SHP77 (cell line): ENCODE measurements around the gene ATP9B.
"Not testable (repeated sequence)": the region's sequence is repeated elsewhere in the genome, so short reads cannot be mapped to it uniquely, and the experiment has no call there.

Source experiments
- DNase-seq, 2 experiments: peaks; one replicate each; lab custom pipeline; 2025; lab: John Stamatoyannopoulos, UW

The ATP9B gene

DNA sequence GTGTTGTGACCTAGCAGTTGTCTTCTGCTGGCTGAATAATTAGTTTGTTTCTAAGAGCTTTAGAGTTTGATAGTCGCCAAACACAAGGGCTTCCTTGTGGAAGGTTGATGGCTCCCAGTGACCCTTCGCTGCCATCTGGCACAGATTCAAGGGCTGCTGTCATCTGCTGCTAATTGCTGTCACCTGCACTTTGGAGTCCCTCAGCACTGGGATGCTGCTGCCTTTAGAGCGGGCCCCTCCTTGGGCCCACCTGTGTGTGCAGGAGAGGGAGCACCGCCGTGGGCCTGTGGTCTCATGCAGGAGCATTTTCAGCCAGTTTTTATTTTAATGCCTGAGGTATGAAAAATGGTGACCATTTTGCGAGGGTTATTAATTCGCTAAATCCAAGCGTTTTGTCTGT lies 172.6 kb downstream of the ATP9B start:
- DNase-seq, result peak; percentile 53 to 60

DNA sequence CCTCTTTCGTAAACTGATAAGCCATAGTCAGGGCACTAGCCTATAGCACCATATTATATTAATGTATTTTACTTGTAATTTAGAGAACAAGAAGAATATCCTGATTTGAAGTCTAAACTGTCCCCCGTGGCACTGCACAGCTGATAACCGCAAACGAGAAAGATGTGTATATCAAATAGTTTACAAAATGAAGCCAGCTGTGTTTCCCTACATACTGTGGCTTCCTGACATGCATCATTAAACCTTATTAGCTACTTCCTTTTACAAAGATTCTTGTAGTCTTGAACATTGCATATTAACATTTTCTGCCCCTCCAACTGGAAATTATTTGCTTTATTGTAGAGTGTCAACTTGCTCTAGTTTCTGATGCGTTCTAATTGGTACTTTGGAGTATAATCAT lies 173.1 kb downstream of the ATP9B start:
- no peak for DNase-seq

DNA sequence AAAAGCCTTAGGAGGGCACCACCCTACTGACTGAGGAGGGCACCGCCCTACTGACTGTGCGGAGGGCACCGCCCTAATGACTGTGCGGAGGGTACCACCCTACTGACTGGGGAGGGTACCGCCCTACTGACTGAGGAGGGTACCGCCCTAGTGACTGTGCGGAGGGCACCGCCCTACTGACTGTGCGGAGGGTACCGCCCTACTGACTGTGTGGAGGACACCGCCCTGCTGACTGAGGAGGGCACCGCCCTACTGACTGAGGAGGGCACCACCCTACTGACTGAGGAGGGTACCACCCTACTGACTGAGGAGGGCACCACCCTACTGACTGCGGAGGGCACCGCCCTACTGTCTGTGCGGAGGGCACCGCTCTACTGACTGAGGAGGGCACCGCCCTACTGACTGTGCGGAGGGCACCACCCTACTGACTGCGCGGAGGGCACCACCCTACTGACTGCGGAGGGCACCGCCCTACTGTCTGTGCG lies 176.4 kb downstream of the ATP9B start:
- no peak for DNase-seq

- peak; percentile 75 to 83 for DNase-seq
Measured at GRCh38 chr18:79246309-79247108, 177.3 kb downstream of the ATP9B start.

DNA sequence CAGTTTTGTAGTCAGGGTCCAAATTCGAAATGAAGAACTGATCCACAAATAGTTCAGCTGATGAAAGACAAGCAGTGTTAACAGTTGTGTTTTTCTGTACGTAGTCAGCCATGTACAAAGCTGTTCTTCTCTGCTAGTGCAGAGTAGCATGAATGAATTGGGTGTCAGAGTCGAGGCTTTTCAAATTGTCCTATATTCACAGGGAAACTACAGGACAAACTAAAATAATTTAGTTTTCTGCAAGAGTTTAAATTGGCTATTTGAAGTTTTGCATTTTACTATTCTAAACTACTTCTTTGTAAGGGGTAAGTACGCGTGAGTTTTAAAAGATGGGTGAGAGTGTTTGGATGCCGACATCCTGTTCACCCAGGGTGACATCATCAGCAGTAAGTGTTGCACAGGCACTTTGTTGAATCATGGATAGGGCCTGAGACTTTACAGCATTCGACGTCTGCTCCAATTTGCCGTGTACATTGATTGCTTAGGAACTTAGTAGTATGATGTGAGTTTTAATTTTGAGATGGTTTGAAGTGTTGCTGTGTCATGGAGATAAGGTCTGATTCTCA lies 179.4 kb downstream of the ATP9B start:
- peak in 1 of 2 experiments; percentile 5 for DNase-seq

- DNase-seq, result no peak
Measured at GRCh38 chr18:79250301-79250981, 181.2 kb downstream of the ATP9B start.

DNA sequence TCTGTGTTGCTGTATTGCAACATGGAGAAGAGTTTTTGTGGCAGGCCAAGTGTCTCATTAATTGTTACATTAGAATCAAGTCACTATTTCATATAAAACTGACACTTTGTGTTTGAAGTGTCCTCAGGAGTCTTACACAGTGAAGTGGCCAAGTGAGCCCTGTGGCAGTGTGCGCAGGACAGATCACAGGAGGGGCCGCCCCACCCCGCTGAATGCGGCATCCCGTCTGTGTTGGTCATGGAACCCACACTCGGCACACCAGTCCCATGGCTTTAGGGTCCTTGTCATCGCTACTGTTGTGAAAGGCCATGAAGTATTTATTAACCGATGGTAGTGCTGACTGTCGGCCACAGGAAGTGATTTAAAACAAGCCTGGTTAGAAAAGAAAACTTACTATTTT lies 181.8 kb downstream of the ATP9B start:
- no peak for DNase-seq

GRCh38 chr18:79252904-79253633 lies 183.9 kb downstream of the ATP9B start:
- peak in 1 of 2 experiments; percentile 51 for DNase-seq

DNA sequence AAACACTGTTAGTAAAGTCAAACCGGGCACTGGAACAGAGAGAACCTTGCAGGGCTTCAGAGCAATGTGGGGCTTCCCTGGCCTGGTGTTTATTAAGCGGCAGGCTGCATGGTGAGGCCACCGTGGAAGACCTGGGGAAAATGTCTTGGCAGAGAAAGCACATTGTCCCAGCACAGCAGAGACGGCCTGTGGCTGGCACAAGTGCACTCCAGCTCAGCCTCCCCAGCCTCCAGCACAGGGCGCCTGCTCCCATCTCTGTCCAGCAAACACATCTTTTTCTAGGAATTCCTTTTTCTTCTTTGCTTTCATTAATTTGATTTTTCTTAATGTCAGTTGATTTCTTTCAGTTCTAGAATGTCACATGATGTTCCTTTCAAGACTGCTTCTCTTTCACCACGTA lies 188.3 kb downstream of the ATP9B start:
- no peak for DNase-seq

DNA sequence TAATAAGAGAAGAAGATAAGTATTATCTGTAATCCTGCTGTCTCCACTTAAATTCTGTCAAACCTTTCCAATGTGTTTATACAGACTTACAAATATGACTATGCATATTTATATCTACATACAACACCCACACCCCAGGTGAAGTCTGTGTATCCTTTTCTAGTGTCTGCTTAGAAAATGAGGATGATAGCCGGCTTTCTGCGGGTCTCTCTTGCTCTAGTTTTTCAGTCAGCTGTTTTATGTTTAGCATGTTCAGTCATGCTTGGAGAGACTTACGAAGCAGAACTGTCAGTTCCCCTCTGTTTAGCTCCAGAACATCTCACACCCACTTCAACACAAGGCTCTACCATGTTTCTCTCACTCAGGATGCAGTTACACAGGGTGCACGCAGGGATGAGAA lies 189.3 kb downstream of the ATP9B start:
- DNase-seq, result no peak

- no peak for DNase-seq
Measured at GRCh38 chr18:79259218-79259617, 190.0 kb downstream of the ATP9B start.

GRCh38 chr18:79260023-79260422 lies 190.8 kb downstream of the ATP9B start:
- DNase-seq, result no peak

DNA sequence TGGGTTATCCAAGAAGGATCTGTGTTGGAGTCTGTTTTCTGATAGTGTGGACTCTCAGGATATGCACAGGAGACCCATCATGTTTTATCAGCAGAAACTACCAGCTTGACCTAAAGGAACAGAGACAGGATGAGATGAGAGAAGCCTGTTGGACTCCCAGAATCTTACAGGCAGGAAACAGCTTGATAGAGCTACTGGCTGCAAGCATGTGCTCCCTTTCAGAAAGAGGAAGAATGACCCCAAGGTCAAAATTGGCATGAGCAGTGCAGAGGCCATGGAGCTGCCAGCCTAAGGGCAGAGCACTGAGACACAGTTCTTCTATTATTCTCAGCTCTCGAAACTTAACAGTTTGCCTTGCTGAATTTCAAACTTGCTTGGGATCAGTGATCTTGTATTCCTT lies 191.3 kb downstream of the ATP9B start:
- DNase-seq, result no peak

DNA sequence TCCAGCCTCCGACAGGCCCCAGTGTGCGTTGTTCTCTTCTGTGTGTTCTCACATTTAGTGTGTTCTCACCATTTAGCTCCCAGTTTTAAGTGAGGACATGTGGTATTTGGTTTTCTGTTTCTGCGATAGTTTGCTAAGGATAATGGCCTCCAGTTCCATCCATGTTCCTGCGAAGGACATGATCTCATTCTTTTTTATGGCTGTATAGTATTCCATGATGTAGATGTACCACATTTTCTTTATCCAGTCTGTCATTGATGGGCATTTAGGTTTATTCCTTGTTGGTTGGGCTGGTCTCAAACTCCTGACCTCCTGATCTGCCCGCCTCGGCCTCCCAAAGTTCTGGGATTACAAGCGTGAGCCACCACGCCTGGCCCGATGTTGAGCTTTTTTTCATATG lies 195.9 kb downstream of the ATP9B start:
- DNase-seq, result not testable (repeated sequence)

DNA sequence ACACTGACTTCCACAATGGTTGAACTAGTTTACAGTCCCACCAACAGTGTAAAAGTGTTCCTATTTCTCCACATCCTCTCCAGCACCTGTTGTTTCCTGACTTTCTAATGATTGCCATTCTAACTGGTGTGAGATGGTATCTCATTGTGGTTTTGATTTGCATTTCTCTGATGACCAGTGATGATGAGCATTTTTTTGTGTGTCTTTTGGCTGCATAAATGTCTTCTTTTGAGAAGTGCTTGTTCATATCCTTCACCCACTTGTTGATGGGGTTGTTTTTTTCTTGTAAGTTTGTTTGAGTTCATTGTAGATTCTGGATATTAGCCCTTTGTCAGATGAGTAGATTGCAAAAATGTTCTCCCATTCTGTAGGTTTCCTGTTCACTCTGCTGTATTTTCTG lies 202.6 kb downstream of the ATP9B start:
- not testable (repeated sequence) for DNase-seq

DNA sequence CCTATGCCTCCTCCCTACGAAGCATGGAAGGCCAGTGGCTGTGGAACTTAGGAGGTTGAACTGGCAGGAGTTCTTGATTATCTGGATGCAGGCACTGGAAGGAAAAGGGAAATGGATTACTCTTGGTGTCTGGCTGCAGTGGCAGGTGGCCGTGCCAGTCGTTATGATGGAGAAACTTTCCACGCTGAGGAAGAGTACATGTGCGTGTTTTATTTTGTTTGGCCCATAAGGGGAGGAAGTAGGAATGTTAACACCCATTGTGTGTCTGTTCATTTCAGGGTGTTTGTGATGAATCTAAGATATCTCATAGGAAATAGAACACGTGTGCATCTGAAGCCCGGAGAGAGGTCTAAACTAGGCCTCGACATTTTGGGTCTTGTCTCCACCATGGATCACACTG lies 203.7 kb downstream of the ATP9B start:
- DNase-seq, result no peak

DNA sequence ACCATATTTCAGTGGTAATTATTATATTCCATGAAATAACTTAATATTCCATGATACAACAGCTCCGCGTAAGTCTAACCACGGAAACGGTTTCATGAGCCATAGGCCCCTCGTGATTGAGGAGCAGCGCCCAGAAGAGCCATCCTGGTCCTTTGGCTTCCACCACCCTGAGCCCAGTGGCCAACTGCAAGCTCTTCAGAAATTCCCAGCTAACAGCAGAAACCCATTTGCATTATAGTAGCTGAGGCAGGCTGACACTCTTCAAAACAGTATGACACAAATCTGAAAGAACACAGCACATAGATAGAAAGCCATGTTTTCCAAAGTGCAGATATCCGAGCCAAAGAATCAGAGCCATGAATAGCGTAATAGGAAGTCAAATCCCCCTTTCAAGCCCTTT lies 205.6 kb downstream of the ATP9B start:
- no peak for DNase-seq

- no peak for DNase-seq
Measured at GRCh38 chr18:79275461-79275860, 206.3 kb downstream of the ATP9B start.

DNA sequence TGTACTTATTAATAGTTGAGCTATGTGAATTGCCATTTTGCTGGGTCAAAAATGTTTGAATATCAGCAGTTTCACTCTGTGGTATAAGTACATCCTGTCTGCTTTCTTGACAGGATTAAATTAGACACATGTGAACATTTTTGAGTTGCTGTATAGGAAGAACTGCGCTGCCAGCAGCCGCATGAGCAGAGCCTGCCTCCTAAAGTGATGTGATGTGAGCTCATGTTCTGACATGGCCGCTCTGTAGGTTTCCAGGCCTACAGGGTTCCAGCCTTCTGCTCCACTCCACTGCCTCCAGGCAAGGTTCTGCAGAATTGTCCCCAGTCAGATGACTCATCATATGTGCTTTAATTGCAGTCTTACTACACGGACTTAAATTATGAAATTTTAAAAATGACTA lies 206.8 kb downstream of the ATP9B start:
- no peak for DNase-seq

- DNase-seq, result no peak
Measured at GRCh38 chr18:79278896-79279295, 209.7 kb downstream of the ATP9B start.

GRCh38 chr18:79283131-79283810 lies 214.1 kb downstream of the ATP9B start:
- no peak for DNase-seq

DNA sequence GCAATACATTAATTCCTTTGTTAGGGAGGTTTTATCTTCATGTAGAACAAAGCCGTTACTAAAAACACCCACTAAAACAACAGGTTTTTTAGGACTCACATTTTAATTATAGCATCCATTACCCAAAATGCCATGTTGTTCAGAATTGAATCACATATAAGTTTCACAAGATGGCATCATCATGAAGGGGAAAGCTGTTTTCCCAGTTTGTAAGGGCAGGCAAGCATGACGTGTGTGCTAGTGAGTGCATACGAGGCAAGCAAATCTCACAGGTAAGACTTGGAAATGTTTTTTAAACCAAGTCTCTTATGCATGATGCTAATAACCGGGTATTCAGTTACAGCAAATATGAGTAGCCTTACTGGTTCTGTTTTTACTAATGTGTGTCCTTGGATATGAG lies 214.7 kb downstream of the ATP9B start:
- DNase-seq, result no peak
